RWPE2 (cell line): ENCODE results near the gene FBXO36.

Experiments used
- ATAC-seq: fragments of 200-7000 bp; cut with Tn5 transposase; 3 replicates; pipeline ENCODE4 v1.9.1; 2021; ENCODE audit warnings: low read depth
- DNase-seq: peaks from one replicate; pipeline ENCODE4 v3.0.0-alpha.2; 2020; ENCODE audit warnings: low spot score
- H3K27ac ChIP-seq: fragments of 450-650 bp; 2 replicates; pipeline ENCODE4 v1.5.1; 2017; ENCODE audit warnings: mild to moderate bottlenecking; ENCODE audit not compliant: poor library complexity, severe bottlenecking
- H3K27me3 ChIP-seq: fragments of 250-450 bp; sonication (Bioruptor Pico); 2 replicates; pipeline ENCODE4 v1.5.1; 2021; ENCODE audit warnings: mild to moderate bottlenecking, moderate library complexity; ENCODE audit not compliant: insufficient read depth, poor library complexity, severe bottlenecking
- H3K36me3 ChIP-seq: fragments of 250-450 bp; sonication (Bioruptor Pico); 2 replicates; pipeline ENCODE4 v1.5.1; 2020; ENCODE audit warnings: low read depth, mild to moderate bottlenecking, moderate library complexity
- H3K4me1 ChIP-seq: fragments of 250-450 bp; sonication (Bioruptor Pico); 2 replicates; pipeline ENCODE4 v1.5.1; 2021; ENCODE audit warnings: mild to moderate bottlenecking, moderate library complexity; ENCODE audit not compliant: insufficient read depth, poor library complexity, severe bottlenecking
- H3K4me3 ChIP-seq: fragments of 250-450 bp; sonication (Bioruptor Pico); 2 replicates; pipeline ENCODE4 v1.5.1; 2021; ENCODE audit warnings: mild to moderate bottlenecking, moderate library complexity; ENCODE audit not compliant: severe bottlenecking
- H3K9me3 ChIP-seq: fragments of 250-450 bp; sonication (Bioruptor Pico); 2 replicates; pipeline ENCODE4 v1.5.1; 2021; ENCODE audit warnings: mild to moderate bottlenecking, moderate library complexity; ENCODE audit not compliant: severe bottlenecking
- CTCF ChIP-seq: fragments of 450-650 bp; IDR thresholded peaks from one replicate; pipeline ENCODE4 v1.5.1; 2017; ENCODE audit warnings: mild to moderate bottlenecking, moderate library complexity; ENCODE audit not compliant: poor library complexity, severe bottlenecking

Gene FBXO36

DNA sequence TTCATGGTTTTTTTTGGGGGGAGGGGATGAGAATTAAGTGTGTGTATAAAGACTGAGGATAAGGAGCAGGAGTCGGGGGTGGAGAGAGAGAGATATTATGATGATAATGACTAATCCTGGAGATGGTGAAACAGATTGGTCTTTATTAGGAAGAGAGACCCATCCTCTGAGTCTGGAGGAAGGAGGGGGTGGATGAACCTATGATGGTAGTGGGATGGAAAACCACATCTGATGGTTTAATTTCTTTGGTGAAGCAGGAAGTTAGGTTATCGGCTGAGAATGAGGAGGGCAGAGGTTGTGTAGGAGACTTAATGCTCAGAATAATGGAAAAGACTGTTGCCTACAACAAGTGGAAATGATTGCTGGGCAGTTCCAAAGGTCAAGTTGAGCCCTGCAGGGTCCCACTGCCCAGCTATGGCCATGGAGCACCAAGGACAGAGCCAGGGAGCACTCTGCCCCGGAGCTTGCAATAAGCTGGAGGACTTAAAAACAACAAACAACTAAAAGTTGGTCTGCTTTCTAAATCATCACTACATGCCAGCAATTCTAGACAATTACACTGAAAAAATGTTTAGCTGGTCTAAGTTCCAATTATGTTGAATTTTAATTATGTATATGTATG, 138.5 kb downstream of the FBXO36 start:
- no peak overlapping the region for H3K4me3 ChIP-seq
- H3K36me3 ChIP-seq, result peaks cover 4% of the 10 kb centered on the region; the same call in 1 of the 2 replicates
- no peaks in the 10 kb centered on the region for H3K4me1 ChIP-seq
- TF ChIP-seq CTCF, result no peak
- ATAC-seq (no peak), DNase-seq (no peak)
- no peak overlapping the region for H3K27ac ChIP-seq
- no peaks in the 10 kb centered on the region for H3K27me3 ChIP-seq
- no peaks in the 10 kb centered on the region for H3K9me3 ChIP-seq
